ENCODE measurements around the gene FBLN2.

The FBLN2 gene

DNA sequence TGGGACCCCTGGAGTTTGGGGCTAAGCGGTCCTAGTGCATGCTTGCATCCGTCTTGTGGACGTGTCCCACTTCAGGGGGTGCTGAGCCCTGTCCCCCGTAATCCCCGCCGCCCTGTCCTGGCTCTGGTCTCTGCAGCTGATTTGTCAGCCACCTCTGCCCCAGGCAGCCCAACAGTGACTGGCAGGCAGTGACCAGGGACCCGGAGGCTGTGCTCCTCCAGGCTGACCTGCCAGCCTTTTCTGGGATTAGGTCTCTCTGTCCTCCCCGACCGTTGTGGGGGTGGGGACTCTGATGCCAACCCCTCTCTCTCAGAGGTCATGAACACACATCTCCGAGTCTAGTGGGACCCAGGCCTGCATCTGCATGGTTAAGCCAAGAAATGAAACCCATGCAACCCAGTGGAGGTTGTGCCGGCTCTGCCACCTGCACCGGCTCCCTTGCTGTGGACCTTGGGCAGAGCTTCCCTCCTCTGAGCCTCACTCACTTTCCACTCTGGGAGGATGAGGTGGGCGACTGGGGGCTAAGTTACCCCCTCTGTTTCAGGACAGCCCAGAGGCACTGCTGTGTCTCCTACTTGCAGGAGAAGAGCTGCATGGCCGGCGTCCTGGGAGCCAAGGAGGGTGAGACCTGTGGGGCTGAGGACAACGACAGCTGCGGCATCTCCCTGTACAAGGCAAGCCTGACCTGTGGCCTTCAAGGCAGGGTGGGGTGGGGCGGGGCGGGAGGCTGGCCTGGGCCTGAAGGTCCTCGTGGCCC, 60.2 kb downstream of the FBLN2 start:
- no peak for DNase-seq

DNA sequence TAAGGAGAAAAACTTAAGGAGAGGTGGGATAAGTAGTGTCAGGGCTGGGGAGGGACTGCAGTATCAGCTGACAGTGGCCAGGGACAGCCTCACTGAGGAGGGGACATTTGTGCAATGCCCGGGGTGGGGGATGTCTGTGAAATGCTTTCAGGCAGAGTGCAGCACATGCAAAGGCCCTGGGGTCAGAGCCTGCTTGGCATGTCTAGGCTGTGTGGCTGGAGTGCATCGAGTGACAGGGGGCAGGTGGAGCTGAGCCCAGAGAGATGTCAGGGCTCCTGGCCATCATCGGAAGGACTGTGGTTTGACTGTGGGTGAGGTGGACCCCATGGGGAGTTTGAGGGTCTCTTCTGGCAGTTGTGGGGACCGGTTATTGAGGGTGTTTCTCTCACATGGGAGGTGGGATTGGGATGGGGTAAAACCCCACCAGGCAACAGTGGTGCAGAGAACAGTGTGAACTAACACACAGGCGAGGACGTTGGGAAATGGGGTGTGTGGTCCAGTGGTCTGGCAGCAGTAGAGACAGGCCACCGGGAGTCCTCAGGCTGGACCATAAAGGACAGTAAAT, 61.2 kb downstream of the FBLN2 start:
- no peak for DNase-seq

DNA sequence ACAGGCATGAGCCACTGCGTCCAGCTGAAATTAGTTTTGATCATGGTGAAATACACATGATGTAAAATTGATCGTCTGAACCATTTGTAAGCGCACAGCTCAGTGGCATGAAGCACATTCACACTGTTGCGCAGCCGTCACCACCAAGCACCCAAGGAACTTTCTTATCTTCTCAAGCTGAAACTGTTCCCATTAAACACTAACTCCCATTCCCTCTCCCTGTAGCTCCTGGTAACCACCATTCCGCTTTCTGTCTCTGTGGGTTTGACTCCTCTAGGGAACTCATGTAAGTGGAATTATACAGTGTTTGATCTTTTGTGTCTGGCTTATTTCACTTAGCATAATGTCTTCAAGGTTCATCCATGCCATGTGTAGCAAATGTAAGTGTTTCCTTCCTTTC, 62.3 kb downstream of the FBLN2 start:
- no peak for DNase-seq

DNA sequence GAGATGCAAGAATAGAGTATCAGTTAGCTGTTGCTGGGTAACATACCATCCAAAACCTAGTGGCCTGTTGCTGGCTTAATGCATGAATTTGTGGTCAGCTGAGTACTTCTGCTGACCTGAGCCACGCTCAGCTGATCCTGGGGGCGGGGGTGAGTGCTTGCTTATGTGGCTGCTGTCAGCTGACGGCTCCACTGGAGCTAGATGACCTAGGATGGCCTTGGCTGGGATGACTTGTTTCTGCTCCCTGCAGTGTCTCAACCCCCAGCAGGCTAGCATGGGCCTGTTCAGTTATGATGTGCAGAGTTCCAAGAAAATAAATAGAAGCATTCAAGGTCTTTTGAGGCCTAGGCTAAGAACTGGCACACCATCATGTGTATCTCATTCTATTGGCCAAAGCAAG, 63.9 kb downstream of the FBLN2 start:
- DNase-seq = no peak

DNA sequence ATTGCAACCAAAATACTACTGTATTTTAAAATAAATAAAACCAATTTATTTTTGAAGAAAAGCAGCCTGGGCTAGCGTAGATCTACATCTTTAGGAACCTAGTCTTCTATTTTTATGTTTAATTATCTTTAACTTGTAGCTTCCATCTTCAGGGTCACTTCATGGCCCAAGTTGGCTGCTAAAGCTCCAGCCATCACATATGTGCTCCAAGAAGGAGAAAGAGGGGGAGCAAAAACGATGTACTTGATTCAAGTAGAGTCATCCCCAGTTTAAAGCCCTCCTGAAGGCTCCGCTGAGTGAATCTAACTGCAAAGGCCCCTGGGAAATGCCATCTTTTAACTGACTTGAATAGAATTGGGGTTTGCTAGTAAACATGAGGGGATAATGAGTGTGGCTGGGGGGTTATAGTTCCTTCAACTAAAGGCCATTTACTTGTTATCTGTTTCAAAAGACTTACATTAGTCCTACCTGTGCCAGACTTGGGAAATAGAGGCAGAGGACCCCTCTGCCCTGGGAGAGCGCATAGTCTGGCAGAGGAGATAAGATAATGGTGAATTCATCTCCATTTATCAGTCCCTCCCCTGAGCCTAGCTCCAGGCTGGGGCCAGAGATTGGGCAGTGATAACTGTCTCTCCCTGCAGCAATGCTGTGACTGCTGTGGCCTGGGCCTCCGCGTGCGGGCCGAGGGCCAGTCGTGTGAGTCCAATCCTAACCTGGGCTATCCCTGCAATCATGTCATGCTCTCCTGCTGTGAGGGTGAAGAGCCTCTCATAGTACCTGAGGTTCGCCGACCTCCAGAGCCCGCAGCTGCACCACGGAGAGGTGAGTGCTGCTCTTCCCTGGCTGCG, 64.6 kb downstream of the FBLN2 start:
- DNase-seq = no peak

DNA sequence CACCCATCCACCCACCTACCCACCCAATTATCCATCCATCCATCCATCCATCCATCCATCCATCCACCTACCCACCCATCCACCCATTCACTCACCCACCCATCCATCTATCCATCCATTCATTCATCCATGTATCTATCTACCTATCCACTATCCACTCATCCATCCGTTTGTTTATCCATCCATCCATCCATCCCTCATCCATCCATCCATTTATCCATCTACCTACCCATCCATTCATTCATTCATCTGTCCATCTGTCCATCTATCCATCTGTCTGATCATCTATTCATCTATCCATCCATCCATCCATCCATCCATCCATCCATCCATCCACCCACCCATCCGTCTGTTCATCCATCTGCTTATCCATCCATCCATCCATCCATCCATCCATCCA, 65.7 kb downstream of the FBLN2 start:
- DNase-seq = no peak

DNA sequence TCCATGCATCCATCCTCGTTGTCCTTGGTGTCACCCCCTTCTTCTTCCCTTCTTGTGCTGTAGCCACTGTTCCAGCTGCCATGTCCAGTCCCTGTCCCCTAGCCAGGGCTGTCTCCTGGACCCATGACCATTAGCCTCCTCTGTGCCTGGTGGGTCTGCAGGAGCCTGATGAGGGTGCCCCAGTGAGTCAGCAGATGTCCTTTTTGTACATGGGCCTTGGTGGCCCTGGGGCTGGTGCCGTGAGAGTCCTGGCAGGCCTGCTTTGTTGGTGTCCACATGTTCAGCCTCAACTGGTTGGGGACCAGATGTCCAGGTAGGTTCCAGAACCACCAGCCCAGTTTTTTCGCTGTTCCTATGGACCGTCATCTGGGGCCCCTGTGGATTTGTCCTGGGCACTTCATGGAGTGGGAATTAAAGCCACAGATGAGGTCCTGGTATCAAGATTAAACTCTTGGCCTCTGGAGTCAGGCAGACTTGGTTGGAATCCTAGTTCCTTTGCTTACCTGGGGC, 66.1 kb downstream of the FBLN2 start:
- DNase-seq = no peak

DNA sequence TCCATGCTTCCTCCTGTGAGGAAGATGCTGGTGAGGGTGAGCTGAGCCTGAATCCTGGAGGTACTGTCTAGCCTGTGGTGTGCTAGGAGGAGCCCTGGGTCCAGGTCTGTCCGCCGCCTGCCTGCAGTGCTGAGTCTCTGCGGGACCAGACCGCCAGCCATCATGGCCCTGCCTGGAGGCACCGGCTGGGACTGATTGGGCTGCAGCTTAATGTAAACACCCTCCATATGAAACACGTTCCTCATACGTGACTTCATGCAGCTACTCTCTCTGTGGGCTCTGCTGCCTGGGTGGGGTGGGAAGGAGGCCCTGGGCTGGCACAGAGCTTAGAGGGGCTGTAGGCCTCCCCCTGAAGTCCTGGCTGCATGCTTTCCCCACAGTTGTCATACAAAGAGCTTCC, 67.4 kb downstream of the FBLN2 start:
- no peak for DNase-seq

DNA sequence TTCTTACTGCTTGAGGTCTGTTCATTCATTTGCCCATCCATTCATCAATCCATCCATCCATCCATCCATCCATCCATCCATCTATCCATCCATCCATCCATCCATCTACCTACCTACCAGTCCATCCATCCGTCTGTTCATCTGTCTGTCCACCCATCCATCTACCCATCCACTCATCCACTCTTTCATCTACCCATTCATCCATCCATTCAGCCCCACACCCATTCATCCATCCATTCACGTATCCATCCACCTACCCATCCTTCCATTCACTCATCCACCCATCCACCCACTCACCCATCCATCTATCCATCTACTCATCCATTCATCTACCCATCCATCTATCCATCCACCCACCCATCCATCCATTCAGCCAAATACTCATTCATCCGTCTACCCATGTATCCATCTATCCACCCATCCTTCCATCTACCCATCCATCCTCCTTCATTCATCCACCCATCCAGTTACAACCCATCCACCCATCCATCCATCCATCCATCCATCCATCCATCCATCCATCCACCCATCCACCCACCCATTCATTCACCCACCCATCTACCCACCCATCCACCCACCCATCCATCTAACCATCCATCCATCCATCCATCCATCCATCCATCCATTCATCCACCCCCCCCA, 68.3 kb downstream of the FBLN2 start:
- DNase-seq = no peak

DNA sequence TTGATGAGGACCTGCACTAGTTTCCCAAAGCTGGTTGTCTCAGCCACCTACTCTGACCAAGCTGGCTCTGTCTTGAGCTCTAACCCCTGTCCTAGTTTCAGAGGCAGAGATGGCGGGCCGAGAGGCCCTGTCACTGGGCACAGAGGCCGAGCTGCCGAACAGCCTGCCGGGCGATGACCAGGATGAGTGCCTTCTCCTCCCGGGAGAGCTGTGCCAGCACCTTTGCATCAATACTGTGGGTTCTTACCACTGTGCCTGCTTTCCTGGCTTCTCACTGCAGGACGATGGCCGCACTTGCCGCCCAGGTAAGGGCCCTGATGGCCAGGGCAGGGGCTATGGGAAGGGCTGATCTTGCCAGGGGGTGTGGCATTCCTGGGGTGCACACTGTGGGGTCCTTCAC, 69.1 kb downstream of the FBLN2 start:
- DNase-seq = no peak

DNA sequence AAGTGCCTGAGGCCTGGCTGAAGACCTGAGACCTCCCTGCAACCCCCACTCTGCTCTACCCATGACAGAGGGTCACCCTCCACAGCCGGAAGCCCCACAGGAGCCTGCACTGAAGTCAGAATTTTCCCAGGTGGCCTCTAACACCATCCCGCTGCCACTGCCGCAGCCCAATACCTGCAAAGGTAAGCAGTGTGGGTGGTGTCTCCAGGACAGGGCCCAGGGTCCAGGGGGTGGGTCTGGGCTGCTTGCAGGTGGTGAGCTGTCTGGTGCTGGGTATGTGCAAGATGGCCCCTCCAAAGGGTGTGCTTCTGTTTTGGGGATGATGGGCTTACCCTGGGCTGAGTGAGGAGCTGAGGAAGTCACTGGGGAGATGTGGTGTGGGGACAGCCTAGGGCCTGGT, 69.9 kb downstream of the FBLN2 start:
- DNase-seq = no peak

DNA sequence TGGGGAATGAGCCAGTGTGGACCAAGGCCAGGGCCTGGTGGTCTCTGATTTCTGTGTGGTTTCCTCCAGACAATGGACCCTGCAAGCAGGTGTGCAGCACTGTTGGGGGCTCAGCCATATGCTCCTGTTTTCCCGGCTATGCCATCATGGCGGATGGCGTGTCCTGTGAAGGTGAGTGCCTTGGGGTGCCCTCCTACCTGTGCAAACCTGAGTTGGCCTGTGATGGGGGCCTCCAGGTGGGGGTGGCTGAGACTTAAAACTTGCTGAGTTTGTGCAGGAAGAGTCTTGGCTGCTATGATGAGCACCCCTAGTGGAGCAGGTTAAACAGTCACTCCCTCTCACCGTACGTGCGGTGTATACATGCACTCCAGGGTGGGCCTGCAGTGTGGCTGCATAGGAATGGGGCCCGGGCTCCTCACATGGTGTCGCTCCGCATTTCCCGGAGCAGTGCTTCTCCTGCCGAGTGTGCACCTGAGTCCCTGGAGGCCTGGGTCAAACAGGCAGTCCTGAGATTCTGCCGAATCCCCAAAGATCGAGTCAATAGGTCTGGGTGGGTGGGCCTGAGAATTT, 70.8 kb downstream of the FBLN2 start:
- no peak for DNase-seq

DNA sequence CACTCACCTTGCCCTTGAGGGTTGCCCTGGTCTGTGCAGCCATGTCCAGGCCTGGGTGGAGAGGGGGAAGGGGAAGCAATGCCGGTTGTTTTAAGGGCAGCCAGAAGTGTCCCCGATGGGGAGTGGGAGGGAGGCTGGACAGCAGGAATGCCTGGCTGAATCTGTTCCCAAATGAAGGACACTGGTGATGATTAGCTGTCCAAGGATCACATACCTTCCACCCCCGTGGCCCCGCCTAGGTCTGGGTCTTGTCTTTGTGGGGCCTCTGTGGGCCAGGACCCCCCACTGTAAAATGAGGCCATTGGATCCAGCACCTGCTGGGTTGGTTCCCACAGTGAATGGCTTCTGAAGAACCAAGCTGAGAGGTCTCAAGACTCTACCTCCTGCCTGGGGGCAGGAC, 71.4 kb downstream of the FBLN2 start:
- DNase-seq = no peak

DNA sequence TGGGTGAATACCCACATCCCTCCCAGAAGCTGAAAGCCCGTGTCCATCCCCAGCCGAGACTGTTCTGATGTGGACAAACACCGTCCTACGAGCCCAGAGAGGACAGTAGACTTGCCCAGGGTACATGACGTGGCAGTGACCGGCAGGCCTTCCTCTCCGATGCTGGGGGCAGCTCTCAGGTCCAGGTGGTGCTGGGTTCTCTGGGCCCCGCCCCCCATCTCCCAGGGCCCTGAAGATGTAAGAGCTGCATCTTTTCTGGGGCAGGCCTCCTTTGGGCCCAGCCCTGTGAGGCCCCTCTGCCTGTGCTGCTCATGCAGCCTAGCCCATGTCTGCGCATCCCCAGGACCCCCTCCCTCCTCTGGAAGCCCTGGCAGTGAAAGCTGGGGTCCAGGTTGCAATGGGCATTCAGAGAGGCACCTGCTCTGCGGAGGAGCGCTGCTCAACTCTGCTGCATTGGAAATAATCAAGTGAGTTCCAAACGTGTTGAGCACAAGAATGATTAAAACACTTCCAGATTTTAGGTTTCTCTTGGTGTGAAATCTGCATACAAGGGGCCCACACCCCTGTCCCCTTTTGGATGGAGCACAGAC, 71.9 kb downstream of the FBLN2 start:
- no peak for DNase-seq

DNA sequence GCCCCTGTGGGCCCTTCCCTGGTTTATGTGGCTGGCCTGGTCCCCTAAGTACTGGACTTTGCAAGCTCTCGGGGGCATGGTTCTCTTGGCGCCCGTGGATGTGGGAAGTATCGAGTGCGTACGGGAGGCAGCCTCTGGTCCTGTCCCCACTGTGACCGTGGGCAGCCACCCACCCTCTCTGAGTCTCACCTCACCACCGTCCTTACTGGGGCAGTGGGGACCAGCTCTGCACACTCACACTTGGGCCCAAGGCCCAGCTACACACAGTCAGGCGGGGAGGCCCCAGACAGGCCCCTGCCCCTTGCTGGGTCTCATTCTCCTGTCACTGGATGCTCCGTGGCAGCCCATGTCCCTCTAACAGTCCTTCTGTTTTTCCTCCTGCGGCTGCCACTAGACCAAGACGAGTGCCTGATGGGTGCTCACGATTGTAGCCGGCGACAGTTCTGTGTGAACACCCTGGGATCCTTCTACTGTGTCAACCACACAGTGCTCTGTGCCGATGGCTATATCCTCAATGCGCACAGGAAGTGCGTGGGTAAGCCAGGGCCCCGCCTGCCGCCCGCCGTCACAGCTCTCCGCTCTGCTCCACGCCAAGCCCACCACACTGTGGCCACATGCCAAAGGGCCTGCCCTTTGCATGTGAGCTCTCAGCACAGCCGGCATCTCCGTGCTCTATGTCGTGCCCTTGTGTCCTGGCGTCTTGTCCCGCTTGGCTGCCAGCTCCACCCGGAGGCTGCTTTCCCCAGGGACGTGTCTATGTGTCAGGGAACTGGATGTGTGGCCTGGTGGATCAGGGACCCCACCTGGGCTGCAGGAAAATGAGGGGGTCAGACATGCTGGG, 72.7 kb downstream of the FBLN2 start:
- no peak for DNase-seq

DNA sequence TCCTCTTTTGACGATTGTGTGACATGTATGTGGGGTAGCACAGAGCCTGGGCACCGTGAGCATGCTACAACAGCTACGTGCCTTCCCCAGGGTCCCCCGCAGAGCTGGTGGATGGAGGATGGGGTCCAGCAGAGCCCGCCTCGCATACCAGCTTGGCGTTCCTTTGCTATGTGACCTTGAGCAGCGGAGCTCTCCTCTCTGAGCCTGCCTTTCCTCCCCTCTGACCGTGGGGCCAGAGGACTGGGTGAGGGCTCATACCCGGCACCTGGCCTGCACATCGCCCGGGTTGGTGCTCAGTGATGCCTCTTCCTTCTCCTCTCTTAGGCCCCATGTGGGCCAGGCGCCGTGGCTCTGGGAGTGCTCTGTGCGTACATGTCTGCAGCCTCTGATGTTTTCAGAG, 73.4 kb downstream of the FBLN2 start:
- no peak for DNase-seq

DNA sequence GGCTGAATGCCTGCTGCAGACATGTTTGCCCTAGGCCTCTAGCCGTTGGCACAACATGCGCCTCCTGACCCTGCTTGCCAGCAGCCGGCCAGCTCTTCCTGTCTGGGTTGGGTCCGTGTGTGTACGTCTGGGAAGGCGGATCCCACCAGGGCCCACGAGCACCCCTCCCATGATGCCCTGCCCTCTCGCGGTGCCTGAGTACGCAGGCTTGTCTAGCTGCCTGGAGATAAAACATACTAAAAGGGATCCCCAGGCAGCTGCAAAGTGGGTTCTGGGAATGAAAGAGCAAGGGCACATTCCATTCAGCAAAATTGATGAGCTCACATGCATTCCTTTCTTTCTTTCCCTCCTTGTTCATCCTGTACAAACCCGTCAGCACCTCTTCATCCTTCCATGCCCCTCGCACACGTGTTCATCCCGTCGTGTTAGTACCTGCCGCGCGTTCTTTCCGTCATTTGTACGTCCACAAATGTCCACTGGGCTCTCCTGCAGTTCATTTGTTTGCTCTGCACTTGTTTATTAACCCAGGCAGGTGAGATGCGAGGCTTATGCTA, 74.3 kb downstream of the FBLN2 start:
- DNase-seq = no peak

DNA sequence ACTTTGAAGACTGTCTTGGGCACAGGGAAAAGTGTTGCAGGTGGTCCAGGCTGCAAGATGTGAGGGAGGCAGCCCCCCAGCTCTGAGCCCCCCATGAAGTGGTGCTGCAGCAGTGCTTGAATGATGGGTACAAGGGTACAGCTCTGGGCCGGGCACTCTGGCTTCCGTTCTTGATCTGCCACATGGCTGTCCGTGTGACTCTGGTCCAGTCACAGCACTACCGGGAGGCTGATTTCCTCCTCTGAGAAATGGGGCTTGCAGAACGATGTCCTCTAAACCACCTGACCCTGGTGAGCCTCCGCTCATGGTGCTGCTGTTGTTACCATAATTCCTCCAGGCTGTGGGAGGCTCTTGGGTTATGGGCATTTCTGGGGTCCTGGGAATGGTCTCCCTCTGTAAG, 75.1 kb downstream of the FBLN2 start:
- DNase-seq = no peak

DNA sequence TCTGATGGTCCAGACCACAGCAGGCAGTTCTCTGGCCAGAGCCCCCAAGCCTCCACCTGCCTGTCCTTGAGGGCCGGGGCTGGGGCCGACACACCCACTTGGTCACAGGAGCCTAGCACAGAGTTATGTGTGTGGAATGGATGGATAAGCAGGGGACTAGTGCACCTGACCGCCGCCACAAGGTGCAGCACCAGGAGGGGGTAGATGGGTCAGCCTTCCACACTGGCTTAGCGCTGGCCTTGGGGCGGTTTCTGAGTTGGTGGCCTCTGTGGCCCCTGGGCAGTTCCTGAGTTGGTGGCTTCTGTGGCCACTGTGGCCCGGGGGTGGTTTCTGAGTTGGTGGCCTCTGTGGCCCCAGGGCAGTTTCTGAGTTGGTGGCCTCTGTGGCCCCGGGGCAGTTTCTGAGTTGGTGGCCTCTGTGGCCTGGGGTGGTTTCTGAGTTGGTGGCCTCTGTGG, 75.8 kb downstream of the FBLN2 start:
- no peak for DNase-seq

DNA sequence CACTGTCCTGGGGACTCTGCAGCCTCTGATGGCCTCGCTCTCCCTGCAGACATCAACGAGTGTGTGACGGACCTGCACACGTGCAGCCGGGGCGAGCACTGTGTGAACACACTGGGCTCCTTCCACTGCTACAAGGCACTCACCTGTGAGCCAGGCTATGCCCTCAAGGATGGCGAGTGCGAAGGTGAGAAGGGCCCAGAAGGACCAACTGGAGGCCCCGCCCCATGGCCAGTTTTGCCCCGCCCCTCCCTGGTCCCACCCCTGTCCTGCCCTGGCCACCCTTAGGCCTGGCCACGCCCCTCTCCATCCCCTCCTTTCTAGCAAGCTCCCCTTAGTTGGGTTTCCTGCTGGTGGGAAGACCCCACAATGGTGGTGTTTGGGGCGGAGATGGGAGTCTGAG, 77.5 kb downstream of the FBLN2 start:
- no peak for DNase-seq

DNA sequence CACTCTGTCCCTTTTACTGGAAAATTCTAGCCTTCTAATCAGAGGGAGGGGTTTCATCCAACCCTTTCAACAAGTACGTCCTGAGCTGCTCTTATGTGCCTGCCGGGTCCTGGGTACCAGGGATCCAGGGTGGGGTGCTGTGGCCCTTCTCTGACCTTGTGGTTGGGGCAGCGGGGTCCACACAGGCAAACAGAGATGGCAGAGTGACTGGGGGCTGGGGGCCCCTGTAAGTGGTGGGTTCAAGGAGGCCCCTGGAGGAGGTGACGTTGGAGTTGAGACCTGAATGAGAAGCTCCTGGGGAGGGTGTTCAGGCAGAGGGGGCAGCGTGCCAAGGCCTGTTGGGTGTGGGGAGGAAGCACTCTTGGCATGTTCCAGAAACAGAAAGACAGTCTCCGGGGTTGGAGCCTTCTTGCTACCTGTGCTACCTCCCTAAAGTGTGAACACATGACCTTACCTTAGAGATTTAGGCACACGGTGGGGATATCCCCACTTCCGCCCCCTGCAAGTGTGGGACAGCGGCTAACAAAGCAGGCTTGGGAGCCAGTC, 78.1 kb downstream of the FBLN2 start:
- DNase-seq = no peak
